HAP-1 (cell line): ENCODE data around the gene CD63.
"Not testable (repeated sequence)": the region's sequence is repeated elsewhere in the genome, so short reads cannot be mapped to it uniquely, and the experiment has no call there.

ENCODE experiments used
- DNase-seq, 2 experiments: peaks; one replicate each; pipeline ENCODE4 v3.0.0-alpha.2; 2016 to 2020; ENCODE audit warnings: low spot score in 2 of 2
- H3K27me3 ChIP-seq: fragments of 250-450 bp; sonication (Bioruptor Pico); 2 replicates; pipeline ENCODE4 v1.5.1; 2020; ENCODE audit warnings: low read depth, mild to moderate bottlenecking, moderate library complexity
- H3K36me3 ChIP-seq: fragments of 250-450 bp; sonication (Bioruptor Pico); replicated peaks from 2 replicates; pipeline ENCODE4 v1.5.1; 2020; ENCODE audit warnings: mild to moderate bottlenecking
- H3K4me1 ChIP-seq: fragments of 250-450 bp; sonication (Bioruptor Pico); 2 replicates; pipeline ENCODE4 v1.5.1; 2020; ENCODE audit warnings: mild to moderate bottlenecking
- H3K4me3 ChIP-seq: fragments of 250-450 bp; sonication (Bioruptor Pico); 2 replicates; pipeline ENCODE4 v1.5.1; 2020; ENCODE audit warnings: mild to moderate bottlenecking, moderate library complexity
- H3K9me3 ChIP-seq: fragments of 250-450 bp; sonication (Bioruptor Pico); 2 replicates; pipeline ENCODE4 v1.5.1; 2020; ENCODE audit warnings: mild to moderate bottlenecking, moderate library complexity
- in situ Hi-C: fragments of 300-500 bp; cut with MboI; formaldehyde crosslinking; loops from 3 replicates; pipeline ENCODE4 v1.14.3; 2020; ENCODE audit warnings: low sequenced_read_pairs, inconsistent platforms, mixed read lengths

Gene CD63

DNA sequence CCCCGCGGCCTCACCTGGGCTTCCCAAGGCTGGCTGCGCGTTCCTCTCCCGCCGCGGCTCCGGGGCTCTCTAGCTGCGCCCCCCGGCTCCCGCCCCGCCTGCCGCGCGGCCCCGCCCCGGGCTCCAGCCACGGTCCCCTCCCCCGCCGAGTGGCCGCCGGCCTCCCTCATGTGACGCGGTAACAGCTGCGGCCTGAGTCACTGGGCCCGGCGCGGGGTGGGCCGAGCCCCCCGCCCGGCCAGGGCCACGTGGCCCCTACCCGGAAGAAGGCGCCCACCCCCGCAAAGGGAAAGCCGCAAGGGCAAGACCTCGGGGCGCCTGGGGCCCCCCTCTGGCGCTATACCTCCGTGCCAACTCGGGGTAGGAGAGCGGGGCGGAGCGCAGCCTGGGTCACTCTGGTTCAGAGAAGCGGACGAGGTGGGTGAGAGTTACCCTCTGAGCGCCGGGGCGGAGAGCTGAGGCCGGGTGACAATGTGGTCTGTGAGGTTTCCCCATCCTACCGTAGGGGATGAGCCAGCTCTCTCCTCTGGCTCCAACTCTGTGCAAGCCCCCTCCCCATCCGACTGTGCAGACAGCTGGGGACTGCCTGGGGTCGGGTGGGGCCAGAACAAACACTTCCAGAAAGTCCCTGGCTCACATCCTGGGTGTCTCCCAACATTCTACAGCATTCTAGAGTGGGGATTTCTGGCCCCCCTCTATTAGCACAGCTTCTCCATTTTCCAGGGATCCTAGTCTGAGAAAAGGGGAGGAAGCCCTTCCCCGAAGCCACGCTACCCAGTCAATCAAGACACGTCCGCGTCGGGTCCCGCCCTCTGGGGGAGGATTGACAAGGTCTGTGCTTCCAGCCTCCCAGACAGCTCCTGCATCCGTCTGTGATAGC, at the start of gene CD63:
CD63 (minus strand) TSS at position 71 of the 880 bp plus-strand sequence. CDS start 668 bp downstream, outside the sequence.
- in situ Hi-C loops: no loop called here

DNA sequence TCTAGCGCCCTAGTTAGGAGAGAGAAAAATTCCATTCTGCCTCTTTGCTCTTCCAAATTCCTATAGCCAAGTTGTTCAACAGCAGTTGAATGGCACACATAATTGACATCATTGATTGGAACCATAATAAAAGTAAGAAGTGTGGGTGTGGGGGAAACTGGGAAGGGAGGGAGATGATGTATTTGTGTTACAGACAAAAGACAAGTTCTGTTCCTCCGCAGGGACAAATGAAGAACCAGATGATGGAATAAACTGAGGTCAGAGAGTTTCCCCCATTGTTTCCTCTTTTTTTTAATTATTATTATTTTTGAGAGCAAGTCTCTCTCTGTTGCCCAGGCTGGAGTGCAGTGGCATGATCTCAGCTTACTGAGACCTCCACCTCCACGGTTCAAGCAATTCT, 49.0 kb upstream of the CD63 start:
- Histone ChIP-seq H3K4me3 (no peak overlapping the region), H3K9me3 (no peaks in the 10 kb centered on the region), H3K27me3 (no peaks in the 10 kb centered on the region), H3K36me3 (peaks cover 60% of the 10 kb centered on the region), H3K4me1 (no peaks in the 10 kb centered on the region)
- no peak for DNase-seq
- in situ Hi-C loops: no loop called here

More for the DNA sequence above, at the start of gene CD63:
- Histone ChIP-seq H3K4me3 (peak within 1 kb of the TSS; percentile 58), H3K4me1 (peaks cover 11% of the 10 kb centered on the region), H3K36me3 (peaks cover 29% of the 10 kb centered on the region), H3K9me3 (no peaks in the 10 kb centered on the region), H3K27me3 (no peaks in the 10 kb centered on the region)
- peak; percentile 84 to 92 for DNase-seq

- in situ Hi-C loops: no loop called here
- H3K36me3 ChIP-seq: peaks cover 43% of the 10 kb centered on the region
Observed at GRCh38 chr12:55771736-55772135, 42.9 kb upstream of the CD63 start.

DNA sequence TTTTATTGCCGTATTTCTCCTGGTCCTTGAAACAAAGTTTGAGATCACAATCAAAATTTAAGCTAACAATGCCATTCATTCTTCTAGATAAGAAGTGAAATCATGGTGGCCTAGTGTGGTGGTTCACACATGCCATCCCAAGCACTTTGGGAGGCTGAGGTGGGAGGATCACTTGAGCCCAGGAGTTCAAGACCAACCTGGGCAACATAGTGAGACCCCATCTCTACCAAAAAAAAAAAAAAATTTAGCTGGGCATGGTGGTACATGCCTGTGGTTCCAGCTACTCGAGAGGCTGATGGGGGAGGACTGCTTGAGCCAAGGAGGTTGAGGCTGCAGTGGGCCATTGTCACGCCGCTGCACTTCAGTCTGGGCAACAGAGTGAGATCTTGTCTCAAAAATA, 38.3 kb upstream of the CD63 start:
- in situ Hi-C loops: no loop called here
- no peak overlapping the region for H3K4me3 ChIP-seq
- DNase-seq: no peak
- no peaks in the 10 kb centered on the region for H3K27me3 ChIP-seq
- H3K9me3 ChIP-seq: no peaks in the 10 kb centered on the region
- H3K36me3 ChIP-seq: peaks cover 42% of the 10 kb centered on the region
- H3K4me1 ChIP-seq: no peaks in the 10 kb centered on the region

More at GRCh38 chr12:55771736-55772135, 42.9 kb upstream of the CD63 start:
- no peaks in the 10 kb centered on the region for H3K4me1 ChIP-seq
- H3K4me3 ChIP-seq: no peak overlapping the region
- H3K9me3 ChIP-seq: no peaks in the 10 kb centered on the region
- DNase-seq: no peak
- H3K27me3 ChIP-seq: no peaks in the 10 kb centered on the region

DNA sequence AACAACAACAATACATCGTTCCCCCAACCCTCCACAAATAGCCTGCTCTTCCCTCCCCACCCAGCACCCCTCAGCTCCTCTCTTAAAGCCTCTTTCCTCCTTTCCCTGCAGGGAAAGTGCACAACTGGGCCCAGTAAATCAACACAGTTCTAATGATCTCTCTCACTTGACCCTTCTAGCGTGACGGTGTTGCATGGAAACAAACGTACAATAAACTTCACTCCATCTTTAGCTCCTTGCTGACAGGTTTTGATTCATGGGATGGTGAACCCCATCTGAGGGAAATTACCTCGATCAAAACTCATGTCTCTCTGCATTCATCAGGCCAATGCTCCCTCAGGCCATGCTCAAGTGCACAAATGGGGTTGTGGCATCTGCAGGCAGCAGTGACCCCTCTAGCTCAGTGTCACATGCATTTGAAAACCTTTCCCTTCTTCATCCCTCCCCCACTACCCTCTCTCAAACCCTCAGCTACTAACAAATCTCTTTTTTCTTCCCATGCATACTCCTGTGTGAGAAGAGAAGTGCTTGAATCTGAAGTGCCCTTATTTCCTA, 37.0 kb upstream of the CD63 start:
- in situ Hi-C loops: no loop called here
- H3K27me3 ChIP-seq: no peaks in the 10 kb centered on the region
- no peaks in the 10 kb centered on the region for H3K9me3 ChIP-seq
- no peaks in the 10 kb centered on the region for H3K4me1 ChIP-seq
- peaks cover 28% of the 10 kb centered on the region for H3K36me3 ChIP-seq
- no peak overlapping the region for H3K4me3 ChIP-seq
- no peak for DNase-seq

GRCh38 chr12:55762646-55763045, 33.8 kb upstream of the CD63 start:
- Histone ChIP-seq H3K27me3 (no peaks in the 10 kb centered on the region), H3K9me3 (no peaks in the 10 kb centered on the region), H3K36me3 (peaks cover 35% of the 10 kb centered on the region), H3K4me3 (no peak overlapping the region), H3K4me1 (no peaks in the 10 kb centered on the region)
- no peak for DNase-seq
- in situ Hi-C loops: no loop called here

GRCh38 chr12:55760663-55761062, 31.9 kb upstream of the CD63 start:
- H3K4me1 ChIP-seq: no peaks in the 10 kb centered on the region
- no peak overlapping the region for H3K4me3 ChIP-seq
- no peaks in the 10 kb centered on the region for H3K9me3 ChIP-seq
- in situ Hi-C loops: no loop called here
- no peaks in the 10 kb centered on the region for H3K27me3 ChIP-seq
- peaks cover 54% of the 10 kb centered on the region for H3K36me3 ChIP-seq
- no peak for DNase-seq

GRCh38 chr12:55758575-55758974, 29.8 kb upstream of the CD63 start:
- H3K9me3 ChIP-seq, H3K27me3 ChIP-seq, H3K4me3 ChIP-seq, H3K4me1 ChIP-seq, DNase-seq, in situ Hi-C loops: not testable (repeated sequence)
- peaks cover 55% of the 10 kb centered on the region for H3K36me3 ChIP-seq

DNA sequence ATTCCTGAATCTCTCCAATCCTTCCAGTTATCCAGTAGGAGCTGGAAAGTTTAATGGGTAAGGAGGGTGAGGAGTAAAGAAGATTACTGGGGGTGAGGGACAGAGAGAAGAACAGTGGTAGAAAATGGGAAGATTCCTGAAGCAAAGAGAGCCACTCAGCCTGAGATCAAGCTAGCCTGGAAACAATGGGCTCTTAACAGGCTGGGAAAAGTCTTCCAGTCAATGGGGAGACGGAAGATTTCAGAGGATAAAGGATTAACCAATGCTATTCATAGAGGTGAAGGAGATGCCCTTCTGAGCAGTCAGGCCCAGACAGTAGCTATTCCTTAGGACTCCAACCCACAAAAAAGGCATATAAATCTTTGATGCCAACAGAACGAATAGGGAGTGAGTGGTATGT, 28.9 kb upstream of the CD63 start:
- no peak overlapping the region for H3K4me3 ChIP-seq
- no peaks in the 10 kb centered on the region for H3K9me3 ChIP-seq
- DNase-seq: no peak
- in situ Hi-C loops: no loop called here
- H3K27me3 ChIP-seq: no peaks in the 10 kb centered on the region
- peaks cover 58% of the 10 kb centered on the region for H3K36me3 ChIP-seq
- H3K4me1 ChIP-seq: no peaks in the 10 kb centered on the region; the same call in 1 of the 2 replicates

GRCh38 chr12:55755246-55755645, 26.4 kb upstream of the CD63 start:
- Histone ChIP-seq H3K36me3 (peaks cover 75% of the 10 kb centered on the region), H3K4me3 (no peak overlapping the region), H3K4me1 (no peaks in the 10 kb centered on the region; the same call in 1 of the 2 replicates), H3K9me3 (no peaks in the 10 kb centered on the region), H3K27me3 (no peaks in the 10 kb centered on the region)
- in situ Hi-C loops: no loop called here
- no peak for DNase-seq

GRCh38 chr12:55748230-55748993, 19.6 kb upstream of the CD63 start:
- peaks cover 46% of the 10 kb centered on the region for H3K36me3 ChIP-seq
- no peaks in the 10 kb centered on the region for H3K9me3 ChIP-seq
- DNase-seq: no peak
- peaks cover 18% of the 10 kb centered on the region for H3K4me1 ChIP-seq
- H3K27me3 ChIP-seq: no peaks in the 10 kb centered on the region
- in situ Hi-C loops: no loop called here
- no peak overlapping the region for H3K4me3 ChIP-seq

DNA sequence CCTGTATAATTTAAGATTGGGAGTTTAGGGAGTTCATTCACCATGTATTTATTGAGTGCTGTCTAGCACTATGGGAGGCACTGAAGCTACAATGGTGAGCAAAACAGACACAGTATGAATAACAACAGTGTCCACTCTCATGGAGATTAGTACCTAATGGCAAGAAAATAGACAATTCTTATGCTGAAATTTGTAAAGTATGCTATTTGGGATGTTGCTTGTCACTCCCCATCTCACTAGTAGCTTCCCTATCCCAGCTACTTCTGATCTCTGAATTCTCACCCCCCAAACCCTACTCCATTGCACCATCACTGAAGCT, 18.1 kb upstream of the CD63 start:
- no peak overlapping the region for H3K4me3 ChIP-seq
- H3K9me3 ChIP-seq: no peaks in the 10 kb centered on the region
- DNase-seq: peak in 1 of 2 experiments; percentile 84
- H3K4me1 ChIP-seq: peaks cover 22% of the 10 kb centered on the region
- in situ Hi-C loops: no loop called here
- no peaks in the 10 kb centered on the region for H3K27me3 ChIP-seq
- peaks cover 31% of the 10 kb centered on the region for H3K36me3 ChIP-seq

DNA sequence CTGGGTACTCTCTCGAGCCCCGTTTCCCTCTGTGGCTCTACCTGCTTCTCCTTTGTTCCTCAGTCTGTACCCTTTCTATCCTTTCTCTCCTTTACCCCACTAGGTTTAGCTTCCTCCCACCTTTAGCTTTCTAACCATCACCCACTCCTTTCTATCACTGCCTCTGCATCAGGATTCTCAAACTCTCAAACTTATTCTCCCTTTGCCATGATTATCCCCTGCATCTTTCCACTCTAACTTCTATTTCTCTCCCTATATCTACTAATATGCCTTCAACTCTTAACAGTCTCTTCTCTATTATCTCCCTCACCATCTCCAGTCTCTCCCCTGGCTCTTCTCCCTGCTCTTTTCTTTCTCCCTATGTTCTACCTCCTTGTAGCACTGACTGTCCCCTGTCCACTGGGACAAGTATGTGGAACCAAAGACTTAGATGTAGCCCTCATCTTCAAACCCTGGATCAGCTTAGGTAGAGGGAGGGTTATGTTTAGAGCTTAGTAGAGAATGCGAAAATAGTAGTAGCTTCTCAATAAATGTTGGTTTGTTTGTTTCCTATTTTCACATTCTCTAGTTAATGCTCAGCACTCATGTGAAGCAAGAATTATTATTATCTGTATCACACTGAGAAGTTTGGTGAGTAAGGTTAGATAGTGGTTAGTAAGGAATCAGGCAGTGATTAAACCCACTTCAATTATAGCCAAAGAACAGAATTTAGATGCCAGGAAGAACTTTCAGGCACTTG, 17.5 kb upstream of the CD63 start:
- Histone ChIP-seq H3K4me1 (peaks cover 22% of the 10 kb centered on the region), H3K4me3 (peak overlapping the region; percentile 23), H3K9me3 (no peaks in the 10 kb centered on the region), H3K36me3 (peaks cover 26% of the 10 kb centered on the region), H3K27me3 (no peaks in the 10 kb centered on the region)
- in situ Hi-C loops: no loop called here
- no peak for DNase-seq
